ENCODE measurements around the gene NIPBL.

- TF ChIP-seq CTCF (IDR thresholded peaks at IDR 0.05): no peak
- TF ChIP-seq POLR2AphosphoS5 (IDR thresholded peaks at IDR 0.05): no peak
- TF ChIP-seq POLR2A (IDR thresholded peaks at IDR 0.05): no peak
Measured at GRCh38 chr5:36881807-36882206, 5.2 kb downstream of the NIPBL start.
